ENCODE data around the gene ITIH4.

ITIH4 gene

GRCh38 chr3:52842424-52842823 lies 12.0 kb upstream of the ITIH4 start:
- TF ChIP-seq ZBTB7A (IDR thresholded peaks at IDR 0.05; ENCODE audit: low read depth) (no peak), TEAD4 (IDR thresholded peaks at IDR 0.05) (no peak), EGR1 (IDR thresholded peaks at IDR 0.05) (no peak), CEBPB (IDR thresholded peaks at IDR 0.05) (no peak), YY1 (IDR thresholded peaks at IDR 0.05; ENCODE audit: low read depth) (no peak), TCF12 (IDR thresholded peaks at IDR 0.05; ENCODE audit: low read depth) (no peak), NFIC (IDR thresholded peaks at IDR 0.05) (no peak), CREB1 (IDR thresholded peaks at IDR 0.05; ENCODE audit: low read depth) (no peak)

- TF ChIP-seq MAX (IDR thresholded peaks at IDR 0.05) (no peak), EP300 (IDR thresholded peaks at IDR 0.05; ENCODE audit: borderline replicate concordance) (no peak), CEBPB (IDR thresholded peaks at IDR 0.05) (no peak), NFIC (IDR thresholded peaks at IDR 0.05) (no peak), TAF1 (IDR thresholded peaks at IDR 0.05; ENCODE audit: low read depth) (no peak), EGR1 (IDR thresholded peaks at IDR 0.05) (no peak)
Measured at GRCh38 chr3:52841981-52842340, 11.5 kb upstream of the ITIH4 start.

- no peak for TF ChIP-seq NFIC (IDR thresholded peaks at IDR 0.05)
- TF ChIP-seq TCF12 (IDR thresholded peaks at IDR 0.05; ENCODE audit: low read depth), result no peak
- TF ChIP-seq TEAD4 (IDR thresholded peaks at IDR 0.05), result no peak
- no peak for TF ChIP-seq USF1 (IDR thresholded peaks at IDR 0.05)
- no peak for TF ChIP-seq ZBTB7A (IDR thresholded peaks at IDR 0.05; ENCODE audit: low read depth)
- TF ChIP-seq TAF1 (IDR thresholded peaks at IDR 0.05; ENCODE audit: low read depth), result no peak
- no peak for TF ChIP-seq MAX (IDR thresholded peaks at IDR 0.05)
- TF ChIP-seq RAD21 (IDR thresholded peaks at IDR 0.05; ENCODE audit: low read depth), result no peak
- TF ChIP-seq REST (IDR thresholded peaks at IDR 0.05; ENCODE audit: low read depth), result no peak
- TF ChIP-seq CEBPB (IDR thresholded peaks at IDR 0.05), result no peak
- TF ChIP-seq EP300 (IDR thresholded peaks at IDR 0.05; ENCODE audit: borderline replicate concordance), result no peak
- TF ChIP-seq YY1 (IDR thresholded peaks at IDR 0.05; ENCODE audit: low read depth), result no peak
Measured at GRCh38 chr3:52841211-52841980, 10.9 kb upstream of the ITIH4 start.

- TF ChIP-seq TEAD4 (IDR thresholded peaks at IDR 0.05) (no peak), YY1 (IDR thresholded peaks at IDR 0.05; ENCODE audit: low read depth) (no peak), MAX (IDR thresholded peaks at IDR 0.05) (no peak), TCF12 (IDR thresholded peaks at IDR 0.05; ENCODE audit: low read depth) (no peak), USF1 (IDR thresholded peaks at IDR 0.05) (no peak), EP300 (IDR thresholded peaks at IDR 0.05; ENCODE audit: borderline replicate concordance) (no peak), RAD21 (IDR thresholded peaks at IDR 0.05; ENCODE audit: low read depth) (no peak), CREB1 (IDR thresholded peaks at IDR 0.05; ENCODE audit: low read depth) (no peak), ZBTB7A (IDR thresholded peaks at IDR 0.05; ENCODE audit: low read depth) (no peak), TAF1 (IDR thresholded peaks at IDR 0.05; ENCODE audit: low read depth) (no peak), NFIC (IDR thresholded peaks at IDR 0.05) (no peak), EGR1 (IDR thresholded peaks at IDR 0.05) (no peak), REST (IDR thresholded peaks at IDR 0.05; ENCODE audit: low read depth) (no peak), FOXM1 (IDR thresholded peaks at IDR 0.05; ENCODE audit: borderline replicate concordance, low read depth) (no peak), CEBPB (IDR thresholded peaks at IDR 0.05) (no peak)
Measured at GRCh38 chr3:52839892-52840545, 9.5 kb upstream of the ITIH4 start.

GRCh38 chr3:52839268-52839575 lies 8.8 kb upstream of the ITIH4 start:
- no peak for TF ChIP-seq TAF1 (IDR thresholded peaks at IDR 0.05; ENCODE audit: low read depth)
- no peak for TF ChIP-seq TEAD4 (IDR thresholded peaks at IDR 0.05)
- TF ChIP-seq MAX (IDR thresholded peaks at IDR 0.05), result no peak
- no peak for TF ChIP-seq CREB1 (IDR thresholded peaks at IDR 0.05; ENCODE audit: low read depth)
- no peak for TF ChIP-seq NFIC (IDR thresholded peaks at IDR 0.05)

All from Ishikawa (cell line).